SW 1271 (cell line): ENCODE measurements around the gene PCDHGA7.
"Not testable (repeated sequence)": the region's sequence is repeated elsewhere in the genome, so short reads cannot be mapped to it uniquely, and the experiment has no call there.

Experiments
- DNase-seq, 2 experiments: peaks; one replicate each; lab custom pipeline; 2025; lab: John Stamatoyannopoulos, UW

PCDHGA7 gene

DNA sequence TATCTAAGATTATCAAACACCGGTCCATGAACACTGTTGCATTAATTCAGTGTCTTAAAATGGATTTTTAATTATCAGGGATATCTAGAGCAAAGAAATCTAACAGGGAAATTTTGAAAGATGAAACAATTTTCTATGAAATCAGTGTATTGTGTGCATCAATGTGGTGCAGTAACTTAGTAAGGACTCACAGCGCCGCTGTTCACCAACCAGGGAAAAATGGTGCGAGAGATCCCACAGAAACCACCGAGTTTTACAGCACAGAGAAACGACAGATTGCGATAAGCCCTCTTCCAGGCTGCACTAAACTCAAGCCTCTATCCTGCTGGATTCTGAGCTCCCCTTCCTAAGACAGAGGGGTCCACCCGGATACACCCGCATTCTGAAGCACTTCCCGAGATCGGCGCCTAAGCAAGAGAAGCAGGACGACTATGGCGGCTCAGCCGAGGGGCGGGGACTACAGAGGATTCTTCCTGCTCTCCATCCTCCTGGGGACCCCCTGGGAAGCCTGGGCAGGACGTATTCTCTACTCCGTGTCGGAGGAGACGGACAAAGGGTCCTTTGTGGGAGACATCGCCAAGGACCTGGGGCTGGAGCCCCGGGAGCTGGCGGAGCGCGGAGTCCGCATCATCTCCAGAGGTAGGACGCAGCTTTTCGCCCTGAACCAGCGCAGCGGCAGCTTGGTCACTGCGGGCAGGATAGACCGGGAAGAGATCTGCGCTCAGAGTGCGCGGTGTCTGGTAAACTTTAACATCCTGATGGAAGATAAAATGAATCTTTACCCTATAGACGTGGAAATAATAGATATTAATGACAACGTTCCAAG is at the start of gene PCDHGA7:
TSS of gene PCDHGA7 (plus strand) at position 274 of the 826 bp plus-strand sequence. CDS start at position 432, 158 bp downstream.
- DNase-seq: no peak

DNA sequence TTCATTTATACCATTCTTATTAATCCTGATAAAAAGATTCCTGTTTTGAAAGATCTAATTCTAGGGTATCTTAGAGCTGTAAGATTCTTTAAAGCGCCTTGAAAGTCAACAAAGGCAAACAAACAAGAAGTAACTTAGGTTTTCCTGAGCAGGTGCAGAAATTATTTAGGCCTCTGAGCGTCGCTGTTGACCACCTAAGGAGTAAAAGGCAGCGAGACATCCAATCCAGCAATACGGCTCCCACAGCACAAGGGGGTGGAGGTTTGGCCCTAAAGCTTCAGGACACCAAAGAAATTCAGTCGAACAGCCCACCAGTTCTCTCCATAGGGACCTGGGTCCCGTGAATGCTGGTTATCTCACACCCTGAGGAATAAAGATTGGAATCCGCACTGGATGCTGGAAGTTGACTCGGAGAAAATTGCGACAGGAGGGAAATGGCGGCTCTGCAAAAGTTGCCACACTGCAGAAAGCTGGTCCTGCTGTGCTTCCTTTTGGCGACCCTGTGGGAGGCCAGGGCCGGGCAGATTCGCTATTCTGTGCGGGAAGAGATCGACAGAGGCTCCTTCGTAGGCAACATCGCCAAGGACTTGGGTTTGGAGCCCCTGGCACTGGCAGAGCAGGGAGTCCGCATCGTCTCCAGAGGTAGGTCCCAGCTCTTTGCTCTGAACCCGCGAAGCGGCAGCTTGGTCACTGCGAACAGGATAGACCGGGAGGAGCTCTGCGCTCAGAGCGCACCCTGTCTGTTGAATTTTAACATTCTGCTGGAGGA is 43.8 kb upstream of the PCDHGA7 start, which contains the start of gene PCDHGA2:
TSS of gene PCDHGA2 (plus strand) at position 223 of the 769 bp plus-strand sequence.
- DNase-seq: no peak

DNA sequence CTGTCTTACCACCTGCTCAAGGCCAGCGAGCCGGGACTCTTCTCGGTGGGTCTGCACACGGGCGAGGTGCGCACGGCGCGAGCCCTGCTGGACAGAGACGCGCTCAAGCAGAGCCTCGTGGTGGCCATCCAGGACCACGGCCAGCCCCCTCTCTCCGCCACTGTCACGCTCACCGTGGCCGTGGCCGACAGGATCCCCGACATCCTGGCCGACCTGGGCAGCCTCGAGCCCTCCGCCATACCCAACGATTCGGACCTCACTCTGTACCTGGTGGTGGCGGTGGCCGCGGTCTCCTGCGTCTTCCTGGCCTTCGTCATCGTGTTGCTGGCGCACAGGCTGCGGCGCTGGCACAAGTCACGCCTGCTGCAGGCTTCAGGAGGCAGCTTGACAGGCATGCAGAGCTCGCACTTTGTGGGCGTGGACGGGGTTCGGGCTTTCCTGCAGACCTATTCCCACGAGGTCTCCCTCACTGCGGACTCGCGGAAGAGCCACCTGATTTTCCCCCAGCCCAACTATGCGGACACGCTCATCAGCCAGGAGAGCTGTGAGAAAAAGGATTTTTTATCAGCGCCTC is 41.7 kb upstream of the PCDHGA7 start:
- not testable (repeated sequence) for DNase-seq

DNA sequence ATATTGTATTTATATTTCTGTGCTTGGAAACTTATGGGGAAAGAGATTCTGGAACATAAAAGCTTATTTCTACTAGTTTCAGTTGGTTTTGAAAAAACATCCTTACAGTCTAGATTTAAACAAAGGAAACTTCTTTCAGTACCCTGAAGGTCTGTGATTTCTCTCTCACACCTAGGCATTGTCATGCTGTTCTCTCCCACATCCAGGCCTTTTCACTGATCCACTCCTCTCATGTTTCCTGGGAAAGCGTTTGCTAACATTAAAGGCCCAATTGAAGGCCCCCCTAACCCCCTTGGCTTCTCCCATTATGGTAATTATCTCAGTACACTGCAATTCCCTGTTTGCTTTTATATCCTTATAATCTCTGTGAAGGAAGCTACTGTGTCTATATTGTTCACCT is 39.8 kb upstream of the PCDHGA7 start:
- no peak for DNase-seq

DNA sequence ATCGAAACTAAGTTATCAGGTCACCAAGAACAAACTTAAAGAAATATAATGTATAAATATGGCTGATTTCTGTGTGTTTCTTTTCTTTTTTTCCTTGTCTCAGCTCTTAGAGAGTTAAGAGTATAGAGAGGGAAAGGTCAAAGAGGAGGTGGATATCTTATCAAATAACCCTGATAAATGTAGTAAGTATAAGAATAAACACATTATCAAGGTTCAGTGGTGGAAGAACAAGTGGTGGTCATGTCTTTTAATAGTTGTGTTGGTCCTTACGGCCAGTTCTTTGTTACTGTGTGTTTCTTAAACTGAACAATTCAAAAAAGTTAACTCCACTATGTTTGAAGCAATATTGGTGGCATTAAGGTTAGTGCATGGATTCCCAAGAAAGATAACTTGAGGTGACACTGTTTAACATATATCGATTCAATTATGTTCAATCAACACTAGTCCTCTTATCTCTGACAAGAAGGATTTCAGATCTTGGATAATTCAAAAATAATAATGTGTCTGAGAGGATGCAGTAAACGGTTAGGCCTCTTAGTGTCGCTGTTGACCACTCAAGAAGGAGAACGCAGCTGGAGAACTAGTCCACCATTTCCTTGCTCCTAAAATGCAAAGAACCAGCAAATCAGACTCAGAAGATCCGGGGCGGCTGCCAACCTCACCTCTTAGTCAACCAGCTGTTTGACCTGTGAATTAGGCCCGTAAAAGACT is 39.1 kb upstream of the PCDHGA7 start, which contains the start of gene PCDHGA3:
TSS of gene PCDHGA3 (plus strand) at position 588 of the 711 bp plus-strand sequence. CDS start 205 bp downstream, outside the sequence.
- DNase-seq: no peak

DNA sequence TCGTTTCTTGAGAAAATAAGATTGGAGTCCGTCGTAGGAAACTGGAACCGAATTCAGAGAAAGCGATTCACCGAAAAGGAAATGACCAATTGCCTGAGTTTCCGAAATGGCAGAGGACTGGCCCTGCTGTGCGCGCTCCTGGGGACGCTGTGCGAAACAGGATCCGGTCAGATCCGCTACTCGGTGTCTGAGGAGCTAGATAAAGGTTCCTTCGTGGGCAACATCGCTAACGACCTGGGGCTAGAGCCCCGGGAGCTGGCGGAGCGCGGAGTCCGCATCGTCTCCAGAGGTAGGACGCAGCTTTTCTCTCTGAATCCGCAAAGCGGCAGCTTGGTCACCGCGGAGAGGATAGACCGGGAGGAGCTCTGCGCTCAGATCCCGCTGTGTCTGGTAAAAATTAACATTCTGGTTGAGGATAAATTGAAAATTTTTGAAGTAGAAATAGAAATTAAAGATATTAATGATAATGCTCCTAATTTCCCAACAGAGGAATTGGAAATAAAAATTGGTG is 38.5 kb upstream of the PCDHGA7 start:
- no peak for DNase-seq

DNA sequence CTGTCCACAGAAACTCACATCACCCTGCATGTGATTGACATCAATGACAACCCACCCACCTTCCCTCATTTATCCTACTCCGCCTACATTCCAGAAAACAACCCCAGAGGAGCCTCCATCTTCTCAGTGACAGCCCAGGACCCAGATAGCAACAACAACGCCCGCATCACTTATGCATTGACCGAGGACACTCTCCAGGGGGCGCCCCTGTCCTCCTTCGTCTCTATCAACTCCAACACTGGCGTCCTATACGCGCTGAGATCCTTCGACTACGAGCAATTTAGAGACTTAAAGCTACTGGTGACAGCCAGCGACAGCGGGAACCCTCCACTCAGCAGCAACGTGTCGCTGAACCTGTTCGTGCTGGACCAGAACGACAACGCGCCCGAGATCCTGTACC is 37.2 kb upstream of the PCDHGA7 start:
- no peak for DNase-seq

GRCh38 chr5:141346017-141346416 is 36.5 kb upstream of the PCDHGA7 start:
- DNase-seq: not testable (repeated sequence)

DNA sequence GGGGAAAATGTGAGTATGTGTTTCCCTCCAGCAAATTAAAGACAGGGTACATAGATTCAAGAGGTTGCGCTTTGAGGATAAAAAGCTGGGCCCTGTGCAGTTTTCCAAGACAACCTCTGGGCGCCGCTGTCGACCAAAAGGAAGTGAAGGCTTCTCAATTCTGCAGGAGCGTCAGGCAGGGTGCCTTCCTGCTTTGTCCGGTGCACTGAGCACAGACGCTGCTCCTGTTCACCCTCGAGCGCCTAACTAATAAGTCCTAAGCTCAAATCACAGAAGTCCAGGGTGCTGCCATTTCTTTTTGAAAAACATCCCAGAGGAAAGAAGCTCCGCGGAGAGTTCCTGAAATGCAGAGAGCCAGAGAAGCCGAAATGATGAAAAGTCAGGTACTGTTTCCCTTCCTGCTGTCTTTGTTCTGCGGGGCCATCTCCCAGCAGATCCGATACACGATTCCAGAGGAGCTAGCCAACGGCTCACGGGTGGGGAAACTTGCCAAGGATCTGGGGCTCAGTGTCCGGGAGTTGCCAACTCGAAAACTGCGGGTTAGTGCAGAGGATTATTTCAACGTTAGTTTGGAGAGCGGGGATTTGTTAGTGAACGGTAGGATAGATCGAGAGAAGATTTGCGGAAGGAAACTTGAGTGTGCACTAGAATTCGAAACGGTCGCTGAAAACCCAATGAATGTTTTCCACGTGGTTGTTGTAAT is 32.5 kb upstream of the PCDHGA7 start, which contains the start of gene PCDHGB1:
TSS of gene PCDHGB1 (plus strand) at position 183 of the 703 bp plus-strand sequence. CDS start at position 345, 162 bp downstream.
- DNase-seq: no peak

- no peak for DNase-seq
These were observed 31.0 kb upstream of the PCDHGA7 start for GRCh38 chr5:141351591-141351990.

DNA sequence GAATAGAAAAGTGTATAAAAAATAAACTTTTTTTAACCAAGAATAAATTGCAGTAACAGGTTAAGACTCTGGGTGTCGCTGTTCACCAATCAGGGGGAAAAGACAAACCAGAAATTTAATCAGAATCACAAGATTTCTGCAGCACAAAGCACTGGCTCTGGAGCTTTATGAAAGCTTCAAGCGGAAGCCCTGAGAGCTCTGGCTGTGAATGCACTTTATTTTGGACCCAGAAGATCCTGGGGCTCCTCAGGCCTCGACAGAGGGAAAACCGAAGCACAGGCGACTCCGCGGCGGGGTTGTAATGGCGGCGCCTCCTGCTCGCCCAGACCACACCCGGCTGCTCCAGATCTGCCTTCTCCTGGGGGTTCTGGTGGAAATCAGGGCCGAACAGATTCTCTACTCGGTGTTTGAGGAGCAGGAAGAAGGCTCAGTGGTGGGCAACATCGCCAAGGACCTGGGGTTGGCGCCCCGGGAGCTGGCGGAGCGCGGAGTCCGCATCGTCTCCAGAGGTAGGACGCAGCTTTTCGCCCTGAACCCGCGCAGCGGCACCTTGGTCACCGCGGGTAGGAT is 27.6 kb upstream of the PCDHGA7 start, which contains the start of gene PCDHGA4:
TSS of gene PCDHGA4 (plus strand) at position 122 of the 570 bp plus-strand sequence. CDS start at position 209, 87 bp downstream.
- peak in 1 of 2 experiments; percentile 13 for DNase-seq

- no peak for DNase-seq
These were observed 26.9 kb upstream of the PCDHGA7 start for GRCh38 chr5:141355641-141356040.

DNA sequence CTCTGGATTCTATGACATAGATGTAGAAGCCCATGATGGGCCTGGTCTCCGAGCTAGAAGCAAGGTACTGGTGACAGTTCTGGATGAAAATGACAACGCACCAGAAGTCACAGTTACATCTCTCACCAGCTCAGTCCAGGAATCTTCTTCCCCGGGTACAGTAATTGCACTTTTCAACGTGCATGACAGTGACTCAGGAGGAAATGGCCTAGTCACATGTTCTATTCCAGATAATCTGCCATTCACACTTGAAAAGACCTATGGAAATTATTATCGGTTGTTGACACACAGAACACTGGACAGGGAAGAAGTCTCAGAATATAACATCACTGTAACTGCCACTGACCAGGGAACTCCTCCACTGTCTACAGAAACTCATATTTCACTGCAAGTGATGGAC is 26.4 kb upstream of the PCDHGA7 start:
- no peak for DNase-seq

GRCh38 chr5:141356950-141357349 is 25.6 kb upstream of the PCDHGA7 start:
- no peak for DNase-seq

- peak in 1 of 2 experiments; percentile 35 for DNase-seq
These were observed 22.6 kb upstream of the PCDHGA7 start, which contains the start of gene PCDHGB2 for GRCh38 chr5:141359790-141360426. TSS of gene PCDHGB2 (plus strand) at chr5:141359994. CDS start at chr5:141360136, 142 bp downstream.

- no peak for DNase-seq
These were observed 21.9 kb upstream of the PCDHGA7 start for GRCh38 chr5:141360685-141361084.

- DNase-seq: no peak
These were observed 19.8 kb upstream of the PCDHGA7 start for GRCh38 chr5:141362719-141363118.

- no peak for DNase-seq
These were observed 18.4 kb upstream of the PCDHGA7 start, which contains the start of gene PCDHGA5 for GRCh38 chr5:141363952-141364660. TSS of gene PCDHGA5 (plus strand) at chr5:141364162. CDS start at chr5:141364331, 169 bp downstream.
